Measurements from ENCODE around the gene PRIM2.
"Not testable (repeated sequence)": the region's sequence is repeated elsewhere in the genome, so short reads cannot be mapped to it uniquely, and the experiment has no call there.

PRIM2 gene

DNA sequence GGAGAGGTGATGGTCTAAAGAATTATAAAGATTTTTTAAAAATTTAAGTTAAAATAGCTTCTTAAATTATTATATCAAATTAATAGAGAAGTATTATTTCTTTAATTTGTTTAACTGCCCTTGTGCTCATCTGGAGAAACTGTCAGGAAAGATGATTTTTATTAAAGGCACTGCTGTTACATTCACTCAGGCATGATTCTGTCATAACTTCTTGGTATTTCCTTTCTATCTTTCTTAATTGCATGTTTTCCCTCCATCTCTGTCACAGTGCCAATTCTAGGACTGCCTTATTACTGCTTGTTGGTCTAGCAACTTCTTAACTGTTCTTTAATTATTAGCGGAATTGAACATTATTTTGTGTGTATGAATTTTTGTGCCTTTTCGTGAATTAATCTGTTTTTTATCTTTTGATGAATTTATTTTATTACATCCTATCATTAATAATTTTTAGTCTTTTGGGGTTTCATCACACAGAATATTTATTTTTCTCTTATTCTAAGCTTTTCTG, 47.7 kb downstream of the PRIM2 start:
- DNase-seq (ENCODE audit: low read depth), result not testable (repeated sequence)

DNA sequence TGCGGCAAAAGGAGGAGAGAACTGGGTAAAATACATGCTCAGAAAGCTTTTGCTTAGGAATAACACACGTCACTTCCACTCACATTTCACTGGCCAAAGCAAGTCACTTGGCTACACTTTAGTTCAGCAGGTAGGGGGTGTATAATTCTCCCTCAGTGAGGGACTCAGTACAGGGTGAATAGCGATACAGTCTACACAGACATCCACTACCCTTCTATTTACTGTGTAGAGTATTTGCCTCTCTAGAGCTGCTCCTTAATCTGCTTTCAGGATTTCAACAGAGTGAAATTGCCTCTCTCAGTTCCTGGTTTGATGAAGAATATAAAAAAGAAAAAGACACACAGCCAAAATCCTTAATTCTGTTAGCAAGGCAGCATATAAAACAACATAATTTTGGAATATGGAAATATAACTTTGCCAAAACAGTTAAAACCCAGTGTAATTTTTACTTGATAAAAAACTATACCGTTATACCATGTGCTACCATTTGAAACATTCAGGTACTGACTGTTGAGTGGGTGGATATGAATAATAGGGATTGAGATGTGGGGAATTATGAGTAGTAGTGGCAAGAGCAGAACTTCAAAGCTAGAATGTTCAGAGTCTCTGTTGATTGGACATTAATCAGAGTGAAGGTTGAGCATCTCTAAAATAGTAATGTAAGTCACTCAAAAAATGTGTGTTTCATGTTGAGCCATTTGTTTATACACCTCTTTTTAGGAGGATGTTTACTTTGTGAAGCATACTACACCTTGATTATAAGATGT, 51.7 kb downstream of the PRIM2 start:
- not testable (repeated sequence) for DNase-seq (ENCODE audit: low read depth)

DNA sequence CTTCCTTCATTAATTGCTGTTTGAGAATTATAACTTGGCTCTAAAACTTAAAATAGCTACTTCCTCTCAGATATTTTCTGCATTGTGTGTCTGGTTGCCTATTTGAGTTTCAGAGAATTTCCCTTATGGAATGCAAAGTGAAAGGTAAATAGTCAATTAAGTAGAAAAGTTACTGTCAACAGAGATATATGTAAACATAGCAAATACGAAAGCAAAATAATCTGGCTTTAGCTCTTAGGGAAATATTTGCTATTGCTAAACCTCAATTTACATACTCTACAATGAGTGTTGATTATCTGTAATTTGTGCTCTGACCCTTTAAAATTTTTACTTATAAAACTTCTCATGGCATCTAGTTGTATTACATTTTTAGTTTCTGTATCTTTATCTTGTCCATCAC, 54.3 kb downstream of the PRIM2 start:
- not testable (repeated sequence) for DNase-seq (ENCODE audit: low read depth)

- not testable (repeated sequence) for DNase-seq (ENCODE audit: low read depth)
Observed at GRCh38 chr6:57374764-57375163, 57.3 kb downstream of the PRIM2 start.

- not testable (repeated sequence) for DNase-seq (ENCODE audit: low read depth)
Observed at GRCh38 chr6:57376083-57376482, 58.7 kb downstream of the PRIM2 start.

- DNase-seq (ENCODE audit: low read depth), result not testable (repeated sequence)
Observed at GRCh38 chr6:57389038-57389592, 71.7 kb downstream of the PRIM2 start.

- DNase-seq (ENCODE audit: low read depth), result not testable (repeated sequence)
Observed at GRCh38 chr6:57390818-57391217, 73.4 kb downstream of the PRIM2 start.

DNA sequence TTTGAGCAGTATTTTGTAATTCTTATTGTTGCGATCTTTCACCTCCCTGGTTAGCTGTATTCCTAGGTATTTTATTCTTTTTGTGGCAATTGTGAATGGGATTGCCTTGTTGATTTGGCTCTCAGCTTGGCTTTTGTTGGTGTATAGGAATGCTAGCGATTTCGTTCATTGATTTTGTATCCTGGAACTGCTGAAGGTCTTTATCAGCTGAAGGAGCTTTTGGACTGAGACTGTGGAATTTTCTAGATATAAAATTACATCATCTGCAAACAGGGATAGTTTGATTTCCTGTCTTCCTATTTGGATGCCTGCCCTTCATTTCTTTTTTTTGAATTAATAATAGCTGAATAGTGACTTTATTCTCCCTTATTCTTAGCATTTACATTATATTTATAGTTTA, 74.6 kb downstream of the PRIM2 start:
- DNase-seq (ENCODE audit: low read depth), result not testable (repeated sequence)

GRCh38 chr6:57419341-57419740, 101.9 kb downstream of the PRIM2 start:
- not testable (repeated sequence) for DNase-seq (ENCODE audit: low read depth)

DNA sequence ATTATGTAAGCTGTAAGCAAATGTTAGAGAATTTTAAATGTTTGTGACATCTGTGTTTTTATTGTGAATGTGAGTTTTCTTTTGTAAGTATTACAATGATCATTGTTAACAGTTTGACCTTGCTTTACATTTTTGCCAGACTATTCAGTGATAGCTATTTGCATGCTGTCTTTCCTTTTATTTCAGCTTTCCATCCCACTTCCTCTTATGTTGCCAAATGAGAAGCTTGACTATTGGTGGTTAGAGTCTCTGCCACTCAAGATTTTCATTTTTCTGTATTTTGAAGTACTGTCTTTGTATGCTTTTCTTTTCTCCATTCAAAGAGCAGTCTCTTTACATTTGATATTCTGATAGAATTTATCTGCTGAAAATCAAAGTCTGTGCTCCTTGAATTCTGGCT, 104.1 kb downstream of the PRIM2 start:
- no peak for DNase-seq (ENCODE audit: low read depth)

- no peak for DNase-seq (ENCODE audit: low read depth)
Observed at GRCh38 chr6:57423468-57423867, 106.0 kb downstream of the PRIM2 start.

DNA sequence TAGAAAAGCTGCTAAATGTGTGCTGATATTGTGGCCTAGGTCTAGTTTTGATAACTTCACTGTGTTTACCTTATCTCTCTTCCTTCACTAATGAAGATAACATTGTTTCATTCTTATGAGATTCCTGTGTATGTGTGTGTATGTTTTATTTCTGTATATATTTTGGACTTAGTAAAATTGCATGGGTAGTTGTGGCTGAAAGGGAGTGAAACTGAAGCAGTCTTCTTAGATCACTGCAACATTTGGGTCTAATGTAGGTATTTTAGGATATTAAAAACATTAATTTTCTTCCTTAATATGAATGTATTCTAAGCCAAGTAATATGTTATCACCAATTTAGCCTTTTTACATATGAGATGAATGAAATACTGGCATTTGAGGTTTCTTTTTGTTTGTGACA, 114.3 kb downstream of the PRIM2 start:
- not testable (repeated sequence) for DNase-seq (ENCODE audit: low read depth)

GRCh38 chr6:57432157-57432556, 114.7 kb downstream of the PRIM2 start:
- DNase-seq (ENCODE audit: low read depth), result no peak

GRCh38 chr6:57432919-57433684, 115.7 kb downstream of the PRIM2 start:
- DNase-seq (ENCODE audit: low read depth), result no peak

GRCh38 chr6:57433790-57434189, 116.4 kb downstream of the PRIM2 start:
- DNase-seq (ENCODE audit: low read depth), result not testable (repeated sequence)

GRCh38 chr6:57434944-57435343, 117.5 kb downstream of the PRIM2 start:
- no peak for DNase-seq (ENCODE audit: low read depth)

- no peak for DNase-seq (ENCODE audit: low read depth)
Observed at GRCh38 chr6:57435475-57436160, 118.2 kb downstream of the PRIM2 start.

DNA sequence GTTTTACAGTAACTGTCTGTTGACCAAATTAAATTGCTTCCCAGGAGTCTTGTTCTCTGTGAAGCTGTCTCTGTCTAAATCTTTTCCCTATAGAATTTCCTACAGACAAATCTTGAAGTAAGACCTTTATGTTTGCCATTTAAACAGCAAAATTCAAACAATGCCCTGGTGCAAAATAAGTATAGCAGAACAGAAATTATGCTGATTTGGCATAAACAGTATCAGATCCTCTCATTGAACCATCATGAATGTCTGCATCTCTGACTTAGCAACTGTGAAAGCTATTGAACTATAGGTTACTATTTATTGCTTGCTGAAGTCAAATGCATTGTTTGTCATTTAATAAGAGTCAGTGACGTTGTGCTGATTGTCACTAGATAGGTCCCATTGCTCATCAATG, 123.3 kb downstream of the PRIM2 start:
- DNase-seq (ENCODE audit: low read depth), result not testable (repeated sequence)

GRCh38 chr6:57442133-57442532, 124.7 kb downstream of the PRIM2 start:
- DNase-seq (ENCODE audit: low read depth), result not testable (repeated sequence)

DNA sequence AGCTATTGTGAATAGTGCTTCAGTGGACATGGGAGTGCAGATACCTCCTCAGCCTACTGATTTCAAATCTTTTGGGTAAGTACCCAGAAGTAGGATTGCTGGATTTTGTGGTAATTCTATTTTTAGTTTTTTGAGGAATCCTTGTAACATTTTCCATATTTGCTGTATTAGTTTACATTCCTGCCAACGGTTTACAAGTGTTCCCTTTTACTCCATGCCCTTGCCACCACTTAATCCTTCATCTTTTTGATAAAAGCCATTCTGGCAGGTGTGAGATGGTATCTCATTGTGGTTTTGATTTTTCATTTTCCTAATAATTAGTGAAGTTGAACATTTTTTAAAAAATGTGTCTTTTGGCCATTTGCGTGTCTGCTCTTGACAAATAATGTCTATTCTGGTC, 125.8 kb downstream of the PRIM2 start:
- not testable (repeated sequence) for DNase-seq (ENCODE audit: low read depth)

GRCh38 chr6:57444787-57445186, 127.4 kb downstream of the PRIM2 start:
- DNase-seq (ENCODE audit: low read depth), result not testable (repeated sequence)

DNA sequence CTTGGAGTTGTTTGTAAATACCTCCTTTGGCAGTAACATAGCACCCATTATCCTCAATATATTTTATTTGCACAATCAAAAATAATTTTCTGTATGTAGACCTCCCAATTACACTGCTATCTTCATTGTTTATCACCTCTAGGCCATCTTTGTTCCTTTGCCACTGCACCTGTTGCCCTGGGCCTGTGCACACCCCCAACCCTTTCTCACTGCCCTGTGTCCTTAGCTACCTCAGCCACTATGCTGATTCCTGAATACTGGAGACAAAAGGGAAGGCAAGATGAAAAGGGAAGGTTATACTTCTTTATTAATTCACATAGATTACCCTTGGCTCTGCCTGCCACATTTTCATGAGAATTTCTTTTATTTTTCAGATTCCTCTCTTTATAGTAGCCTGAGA, 127.9 kb downstream of the PRIM2 start:
- not testable (repeated sequence) for DNase-seq (ENCODE audit: low read depth)
